Measurements from ENCODE around the gene GTF3C5. TPM values are rescaled to one million over a fixed set of nuclear protein-coding genes. Genes with fewer than 3 reads are reported as not detected.

GTF3C5 gene
- total and polyA plus RNA-seq, 8 donors = 25.7 to 85.2 (median 45.4) TPM

DNA sequence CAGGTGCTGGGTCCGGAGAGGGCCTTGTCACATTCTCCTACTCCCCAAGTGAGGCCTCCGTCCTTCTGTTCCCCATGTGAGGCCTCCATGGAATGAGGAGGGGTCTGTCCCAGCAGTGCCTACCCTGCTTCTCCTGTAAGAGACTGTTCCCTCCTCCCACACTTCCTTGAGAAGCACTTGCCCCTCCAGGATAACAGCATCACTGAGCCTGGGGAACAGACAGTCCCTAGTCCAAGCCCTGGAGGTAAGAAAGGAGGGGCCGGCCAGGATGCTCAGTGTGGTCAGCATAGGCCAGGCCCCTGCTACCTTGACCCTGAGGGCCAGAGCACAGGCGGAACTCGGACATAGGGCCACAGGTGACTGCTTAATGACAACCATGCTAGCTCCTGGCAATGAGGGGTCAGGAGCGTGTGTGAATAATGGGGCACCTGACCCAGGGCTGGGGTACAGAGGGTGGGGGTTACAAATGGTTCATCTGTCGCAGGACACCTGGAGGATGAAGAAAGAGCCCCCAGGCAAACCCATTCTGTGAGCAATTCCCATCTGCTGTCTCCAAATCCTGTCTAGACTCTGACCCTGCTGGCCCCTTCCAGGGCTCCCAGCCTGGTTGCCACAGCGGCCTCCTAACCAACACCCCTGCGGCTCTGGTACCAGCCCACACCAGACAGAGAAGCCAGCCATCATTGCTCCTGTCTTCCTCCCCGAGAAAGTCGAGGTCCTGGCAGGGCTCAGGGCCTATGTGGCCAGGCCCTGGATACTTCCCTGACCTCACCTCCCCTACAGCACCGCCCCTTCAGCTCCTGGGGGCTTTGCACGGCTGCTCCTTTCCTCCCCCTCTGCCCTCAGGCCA lies 69.9 kb downstream of the GTF3C5 start:
- intact Hi-C loops (cut with DNase I; ENCODE audit: low total_unique reads) = no loop called here
- H3K27me3 ChIP-seq = no peaks in the 10 kb centered on the region
- TF ChIP-seq POLR2A (IDR thresholded peaks at IDR 0.05) (no peak), EP300 (IDR thresholded peaks at IDR 0.05) (no peak), POLR2AphosphoS5 (IDR thresholded peaks at IDR 0.05) (no peak)

DNA sequence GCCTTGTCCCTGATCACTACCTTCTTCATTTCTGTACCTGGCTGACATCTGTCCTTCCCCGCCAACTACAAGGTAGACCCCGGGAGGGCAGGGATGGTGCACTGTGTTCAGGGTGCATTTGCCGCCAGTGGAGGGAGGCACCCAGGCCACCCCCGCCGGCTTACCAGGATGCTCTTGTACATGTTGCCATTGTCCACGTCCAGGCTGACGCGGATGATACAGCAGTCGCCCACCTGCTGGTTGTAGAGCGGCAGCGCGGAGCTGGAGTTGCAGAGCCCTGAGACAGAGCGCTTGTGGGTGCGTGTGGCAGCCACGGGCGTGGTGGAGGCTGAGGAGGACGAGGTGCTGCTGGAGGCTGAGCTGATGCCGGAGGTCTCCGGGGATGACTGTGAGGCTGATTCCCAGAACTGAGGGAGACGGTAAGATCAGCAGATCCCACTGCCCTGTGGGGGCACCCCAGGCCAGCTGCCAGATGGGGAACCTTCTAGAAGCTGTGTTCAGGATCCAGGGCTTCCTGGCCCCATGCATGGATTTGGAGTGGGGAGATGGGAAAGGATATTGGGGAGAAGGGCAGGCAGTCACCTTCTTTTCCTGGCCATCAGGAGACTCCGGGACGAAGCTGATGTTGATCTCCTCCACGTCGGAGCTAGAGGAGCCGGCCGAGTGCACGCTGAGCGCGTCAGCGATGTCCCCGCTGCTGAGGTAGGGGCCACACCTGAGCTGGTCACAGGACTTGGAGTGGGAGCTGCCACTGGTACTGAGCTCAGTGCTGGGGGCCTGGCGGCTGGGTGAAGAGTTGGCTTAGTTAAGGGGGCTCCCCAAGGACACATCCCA lies 70.8 kb downstream of the GTF3C5 start:
- H3K27me3 ChIP-seq = no peaks in the 10 kb centered on the region

More for the DNA sequence above, 69.9 kb downstream of the GTF3C5 start:
- H3K4me1 ChIP-seq = peaks cover 6 to 10% (median 8%) of the 10 kb centered on the region in 4 donors
- DNase-seq = no peak
- H3K4me3 ChIP-seq = no peak overlapping the region
- H3K27ac ChIP-seq = no peak overlapping the region
- H3K9me3 ChIP-seq = peaks cover 0 to 13% (median 5%) of the 10 kb centered on the region in 4 donors
- H3K36me3 ChIP-seq = peaks cover 78 to 96% (median 93%) of the 10 kb centered on the region in 4 donors
- 88 to 96% (median 91%) methylated on average over 6 to 13 of the region's 13 CpGs for WGBS, 5 donors

DNA sequence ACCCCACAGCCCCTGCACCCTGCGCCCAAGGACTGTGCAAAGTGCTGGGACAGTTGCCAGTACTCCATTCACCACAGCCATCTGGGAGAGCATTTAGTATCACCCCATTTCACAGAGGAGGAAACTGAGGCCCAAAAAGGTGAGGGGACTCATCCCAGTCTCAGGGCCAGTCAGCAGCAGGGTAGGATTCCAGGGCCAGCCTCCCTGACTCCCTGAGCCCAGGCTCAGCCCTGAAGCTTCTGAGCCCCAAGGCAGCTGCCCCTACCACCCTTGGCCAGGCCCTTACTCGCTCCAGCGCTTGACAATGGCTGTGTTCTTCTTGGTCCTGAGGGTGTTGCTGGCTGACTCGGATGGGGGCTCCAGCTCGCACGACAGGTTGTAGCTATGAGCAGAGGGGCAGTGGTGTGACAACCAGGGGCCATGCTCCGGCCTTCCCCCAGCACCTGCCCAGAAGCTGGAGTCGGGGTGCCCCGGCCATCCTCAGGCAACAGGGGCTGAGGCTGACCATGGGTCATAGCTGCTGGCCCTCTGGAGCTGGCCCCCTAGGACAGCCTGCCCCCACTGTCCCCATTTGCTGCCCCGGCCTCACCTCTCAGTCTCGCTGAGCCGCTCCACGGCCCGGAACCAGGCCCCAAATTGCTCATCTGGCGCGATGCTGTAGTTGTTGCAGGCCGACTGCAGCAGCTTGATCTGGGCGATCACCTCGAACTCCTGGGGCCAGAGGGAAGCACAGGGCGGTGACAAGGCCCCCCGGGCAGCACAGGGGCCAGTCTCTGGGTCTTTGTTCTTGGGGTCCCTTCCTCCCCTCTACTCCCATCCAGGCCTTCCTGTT lies 71.6 kb downstream of the GTF3C5 start:
- H3K36me3 ChIP-seq = peaks cover 85 to 100% (median 100%) of the 10 kb centered on the region in 4 donors
- WGBS, 5 donors = 88 to 98% (median 95%) methylated on average over 9 to 21 of the region's 21 CpGs
- no peak overlapping the region for H3K4me3 ChIP-seq
- TF ChIP-seq, protein P1, sequence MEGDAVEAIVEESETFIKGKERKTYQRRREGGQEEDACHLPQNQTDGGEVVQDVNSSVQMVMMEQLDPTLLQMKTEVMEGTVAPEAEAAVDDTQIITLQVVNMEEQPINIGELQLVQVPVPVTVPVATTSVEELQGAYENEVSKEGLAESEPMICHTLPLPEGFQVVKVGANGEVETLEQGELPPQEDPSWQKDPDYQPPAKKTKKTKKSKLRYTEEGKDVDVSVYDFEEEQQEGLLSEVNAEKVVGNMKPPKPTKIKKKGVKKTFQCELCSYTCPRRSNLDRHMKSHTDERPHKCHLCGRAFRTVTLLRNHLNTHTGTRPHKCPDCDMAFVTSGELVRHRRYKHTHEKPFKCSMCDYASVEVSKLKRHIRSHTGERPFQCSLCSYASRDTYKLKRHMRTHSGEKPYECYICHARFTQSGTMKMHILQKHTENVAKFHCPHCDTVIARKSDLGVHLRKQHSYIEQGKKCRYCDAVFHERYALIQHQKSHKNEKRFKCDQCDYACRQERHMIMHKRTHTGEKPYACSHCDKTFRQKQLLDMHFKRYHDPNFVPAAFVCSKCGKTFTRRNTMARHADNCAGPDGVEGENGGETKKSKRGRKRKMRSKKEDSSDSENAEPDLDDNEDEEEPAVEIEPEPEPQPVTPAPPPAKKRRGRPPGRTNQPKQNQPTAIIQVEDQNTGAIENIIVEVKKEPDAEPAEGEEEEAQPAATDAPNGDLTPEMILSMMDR (IDR thresholded peaks at IDR 0.05) = no peak
- TF ChIP-seq POLR2A (IDR thresholded peaks at IDR 0.05) (no peak), POLR2AphosphoS5 (IDR thresholded peaks at IDR 0.05) (no peak), EP300 (IDR thresholded peaks at IDR 0.05) (no peak)
- H3K9me3 ChIP-seq = no peaks in the 10 kb centered on the region
- intact Hi-C loops (cut with DNase I; ENCODE audit: low total_unique reads) = loop anchor here (2.0 kb wide), 1 partner anchor 44 kb away; no protein-coding TSS in a partner anchor
- peak in 1 of 2 donors; percentile 21 for DNase-seq
- peaks cover 6 to 10% (median 8%) of the 10 kb centered on the region in 4 donors for H3K4me1 ChIP-seq
- H3K27me3 ChIP-seq = no peaks in the 10 kb centered on the region
- no peak overlapping the region for H3K27ac ChIP-seq

More for the DNA sequence above, 70.8 kb downstream of the GTF3C5 start:
- Histone ChIP-seq H3K4me3 (no peak overlapping the region), H3K4me1 (peaks cover 6 to 10% (median 8%) of the 10 kb centered on the region in 4 donors), H3K27ac (no peak overlapping the region), H3K9me3 (peaks cover 0 to 5% (median 2%) of the 10 kb centered on the region in 4 donors), H3K36me3 (peaks cover 83 to 100% (median 100%) of the 10 kb centered on the region in 4 donors)
- DNase-seq = no peak
- WGBS, 5 donors = 95 to 98% (median 96%) methylated on average over 13 to 32 of the region's 32 CpGs
- no peak for TF ChIP-seq POLR2AphosphoS5 (IDR thresholded peaks at IDR 0.05)
- no peak for TF ChIP-seq POLR2A (IDR thresholded peaks at IDR 0.05)
- TF ChIP-seq EP300 (IDR thresholded peaks at IDR 0.05) = no peak
- TF ChIP-seq, protein P1 (IDR thresholded peaks at IDR 0.05) = no peak
- intact Hi-C loops (cut with DNase I; ENCODE audit: low total_unique reads) = loop anchor here (2.0 kb wide), 1 partner anchor 45 kb away; no protein-coding TSS in a partner anchor

DNA sequence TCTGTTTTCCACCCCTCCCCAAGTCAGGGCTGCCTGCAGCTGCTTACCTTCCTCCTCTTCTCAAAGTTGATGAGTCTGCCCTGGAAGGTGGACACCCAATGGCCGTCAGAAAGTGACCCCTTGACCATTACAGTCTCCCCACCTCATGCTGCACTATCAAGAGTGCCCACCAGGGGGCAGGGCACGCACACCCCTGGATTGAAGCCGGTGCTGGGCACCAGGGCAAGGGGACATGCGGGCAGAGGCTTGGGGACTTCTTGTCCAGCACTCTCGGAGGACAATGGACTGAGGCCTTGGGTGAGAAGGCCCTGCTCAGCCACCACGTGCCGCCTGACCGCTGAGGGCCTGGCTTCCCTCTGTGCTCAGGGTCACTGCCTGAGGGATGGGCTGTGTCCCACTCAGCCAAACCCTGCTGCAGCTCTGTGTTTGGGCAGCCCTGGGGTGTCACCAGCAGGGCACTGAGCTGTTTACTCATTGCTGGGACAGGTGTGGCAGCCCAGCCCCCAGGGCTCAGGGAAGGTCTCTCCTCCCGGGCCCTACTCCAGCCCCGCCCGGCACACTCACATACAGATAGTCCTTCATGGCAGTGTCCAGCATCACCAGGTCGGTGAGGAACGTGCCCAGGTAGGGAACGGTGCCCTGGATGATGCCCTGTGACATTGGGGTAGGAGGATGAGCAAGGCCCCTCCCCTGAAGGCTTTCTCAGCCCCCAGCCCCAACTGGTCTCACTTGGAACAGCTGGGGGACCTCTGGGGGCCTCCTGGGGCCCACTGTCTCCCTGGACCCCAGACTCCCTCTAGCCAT lies 72.6 kb downstream of the GTF3C5 start:
- H3K4me1 ChIP-seq = peaks cover 6 to 10% (median 8%) of the 10 kb centered on the region in 4 donors
- WGBS, 5 donors = 0 to 41% (median 31%) methylated on average over 3 to 14 of the region's 14 CpGs
- TF ChIP-seq POLR2A (IDR thresholded peaks at IDR 0.05) = no peak
- TF ChIP-seq EP300 (IDR thresholded peaks at IDR 0.05) = no peak
- TF ChIP-seq, protein P1 (IDR thresholded peaks at IDR 0.05) = peak in 6 of 7 experiments; percentile 95 to 99 (median 98)
- TF ChIP-seq POLR2AphosphoS5 (IDR thresholded peaks at IDR 0.05) = peak; percentile 10 to 80 (median 22)
- no peaks in the 10 kb centered on the region for H3K27me3 ChIP-seq
- no peaks in the 10 kb centered on the region for H3K9me3 ChIP-seq
- H3K27ac ChIP-seq = peak overlapping the region in 2 of 5 donors; percentile 3 to 21
- intact Hi-C loops (cut with DNase I; ENCODE audit: low total_unique reads) = loop anchor here (2.0 kb wide), 1 partner anchor 43 kb away; no protein-coding TSS in a partner anchor
- H3K4me3 ChIP-seq = no peak overlapping the region
- DNase-seq = peak; percentile 78 to 81
- H3K36me3 ChIP-seq = peaks cover 84 to 100% (median 100%) of the 10 kb centered on the region in 4 donors

Data from stomach (tissue), 9 donors.